GM19324 (cell line): ENCODE measurements around the gene LDAF1.

Source experiments
- ATAC-seq: cut with Tn5 transposase; IDR thresholded peaks from one replicate; pipeline ENCODE4 v1.9.1; 2021; ENCODE audit warnings: mild to moderate bottlenecking, moderate library complexity; ENCODE audit not compliant: unreplicated experiment, low FRiP score

LDAF1 gene

DNA sequence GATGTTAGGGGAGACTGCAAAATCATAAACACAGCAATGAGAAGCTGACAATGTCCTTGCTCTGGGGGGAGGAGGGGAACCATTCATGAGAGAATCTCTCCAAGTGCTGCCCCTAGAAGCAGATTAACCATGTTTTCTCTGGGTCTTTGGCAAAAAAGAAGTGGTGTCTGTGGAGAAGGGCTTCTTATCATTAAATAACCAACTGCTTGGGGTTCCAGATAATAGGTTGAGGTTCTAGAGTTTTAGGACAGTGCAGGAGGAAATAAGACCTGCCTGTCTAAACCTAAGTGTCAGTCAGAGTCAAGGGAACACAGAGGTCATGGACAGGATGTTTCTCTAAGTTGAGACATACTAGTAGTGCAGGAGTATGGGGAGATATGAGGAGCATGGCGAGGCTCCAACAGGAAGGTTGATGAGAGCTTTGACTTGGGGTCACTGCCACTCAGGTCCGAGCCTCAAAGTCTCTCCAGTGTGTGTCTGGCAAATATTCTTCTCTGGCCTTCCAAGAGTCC, 69.9 kb downstream of the LDAF1 start:
- ATAC-seq = no peak
